GM10248 (cell line): Measurements from ENCODE around the gene SHB.
A peak's percentile ranks its signal among the peaks of the same experiment; 100 is the strongest.

Source experiments
- CTCF ChIA-PET: fragments of 300-600 bp; sonication (Branson Sonifier 250); formaldehyde crosslinking; extraction: SDS; loops from one replicate; lab custom pipeline; 2021; ENCODE audit warnings: antibody characterized with exemption; lab: Yijun Ruan, JAX
- POLR2A ChIA-PET: fragments of 350-650 bp; sonication (Branson Sonifier 250); formaldehyde crosslinking; extraction: SDS; loops from one replicate; lab custom pipeline; 2020; ENCODE audit warnings: antibody characterized with exemption; lab: Yijun Ruan, JAX
- DNase-seq: peaks from one replicate; pipeline ENCODE4 v3.0.0; 2012; ENCODE audit errors: extremely low spot score
- TF ChIP-seq, protein P1 (sequence below): IDR thresholded peaks from 2 replicates; pipeline ENCODE4 v1.5.1; 2012; ENCODE audit warnings: mild to moderate bottlenecking, low read depth; ENCODE audit errors: extremely low read depth, missing control alignments, control extremely low read depth

The SHB gene

GRCh38 chr9:37994639-37995347, 74.2 kb downstream of the SHB start:
- peak; percentile 71 for DNase-seq
- CTCF ChIA-PET = interaction anchor here (1.1 to 1.4 kb wide), 2 partner anchors 14 to 93 kb away, joined by 3 read pairs; no protein-coding TSS in a partner anchor
- POLR2A ChIA-PET = interaction anchor here (0.6 kb wide), 1 partner anchor 97 kb away, joined by 3 read pairs; no protein-coding TSS in a partner anchor
- TF ChIP-seq, protein P1, sequence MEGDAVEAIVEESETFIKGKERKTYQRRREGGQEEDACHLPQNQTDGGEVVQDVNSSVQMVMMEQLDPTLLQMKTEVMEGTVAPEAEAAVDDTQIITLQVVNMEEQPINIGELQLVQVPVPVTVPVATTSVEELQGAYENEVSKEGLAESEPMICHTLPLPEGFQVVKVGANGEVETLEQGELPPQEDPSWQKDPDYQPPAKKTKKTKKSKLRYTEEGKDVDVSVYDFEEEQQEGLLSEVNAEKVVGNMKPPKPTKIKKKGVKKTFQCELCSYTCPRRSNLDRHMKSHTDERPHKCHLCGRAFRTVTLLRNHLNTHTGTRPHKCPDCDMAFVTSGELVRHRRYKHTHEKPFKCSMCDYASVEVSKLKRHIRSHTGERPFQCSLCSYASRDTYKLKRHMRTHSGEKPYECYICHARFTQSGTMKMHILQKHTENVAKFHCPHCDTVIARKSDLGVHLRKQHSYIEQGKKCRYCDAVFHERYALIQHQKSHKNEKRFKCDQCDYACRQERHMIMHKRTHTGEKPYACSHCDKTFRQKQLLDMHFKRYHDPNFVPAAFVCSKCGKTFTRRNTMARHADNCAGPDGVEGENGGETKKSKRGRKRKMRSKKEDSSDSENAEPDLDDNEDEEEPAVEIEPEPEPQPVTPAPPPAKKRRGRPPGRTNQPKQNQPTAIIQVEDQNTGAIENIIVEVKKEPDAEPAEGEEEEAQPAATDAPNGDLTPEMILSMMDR = no peak

GRCh38 chr9:37992924-37993349, 76.1 kb downstream of the SHB start:
- ChIA-PET CTCF (interaction anchor here (1.2 to 1.8 kb wide), 2 partner anchors 10 to 19 kb away, joined by 5 to 6 read pairs; no protein-coding TSS in a partner anchor), POLR2A (no interaction called here)
- TF ChIP-seq, protein P1 = no peak
- no peak for DNase-seq

DNA sequence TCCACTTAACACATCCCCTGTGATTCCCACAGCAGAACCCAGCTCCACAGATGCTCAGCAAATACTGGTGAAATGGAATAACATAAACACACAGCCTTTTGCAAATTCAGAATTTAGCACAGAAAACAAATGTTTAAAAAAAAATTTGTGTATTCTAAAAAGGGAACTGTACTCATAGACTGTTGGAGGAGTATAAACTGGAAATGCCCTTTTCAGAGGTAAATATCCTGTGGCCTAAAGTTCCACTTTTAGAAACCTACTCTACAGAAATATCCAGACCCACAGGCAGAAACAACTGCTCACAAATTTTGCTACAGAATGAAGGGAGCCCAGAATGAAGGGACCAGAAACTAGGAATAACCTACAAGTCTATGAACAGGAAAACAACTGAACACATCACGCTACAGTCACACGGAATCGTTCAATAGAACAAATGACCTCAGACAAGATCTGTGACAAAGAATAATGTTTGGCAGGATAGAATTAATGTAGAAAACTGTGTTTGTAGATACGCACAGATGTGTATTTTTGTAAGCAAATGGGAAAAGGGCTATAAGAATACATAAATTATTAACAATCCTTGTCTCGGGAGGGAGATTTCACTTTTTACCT, 78.5 kb downstream of the SHB start:
- DNase-seq = no peak
- TF ChIP-seq, protein P1 = no peak
- ChIA-PET CTCF (no interaction called here), POLR2A (no interaction called here)

DNA sequence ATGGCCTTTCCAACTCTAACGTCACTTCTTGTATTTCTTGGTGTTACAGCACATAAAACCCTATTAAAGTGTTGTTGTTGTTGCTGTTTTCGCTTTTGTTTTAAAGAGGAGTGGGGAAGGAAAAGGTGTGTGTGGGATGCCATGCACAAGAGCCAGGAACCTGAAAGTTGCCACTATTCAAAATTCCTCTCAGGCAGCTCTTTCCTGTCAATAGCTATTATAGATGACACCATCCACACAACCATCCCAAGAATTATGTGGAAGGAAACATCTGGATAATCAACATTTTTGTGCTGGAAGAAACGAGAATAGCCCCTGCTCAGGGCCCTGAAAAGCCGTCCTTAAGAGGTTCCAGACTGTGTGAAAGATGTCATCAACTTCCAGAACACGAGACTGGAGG, 79.3 kb downstream of the SHB start:
- ChIA-PET POLR2A (no interaction called here), CTCF (no interaction called here)
- TF ChIP-seq, protein P1 = no peak
- no peak for DNase-seq

DNA sequence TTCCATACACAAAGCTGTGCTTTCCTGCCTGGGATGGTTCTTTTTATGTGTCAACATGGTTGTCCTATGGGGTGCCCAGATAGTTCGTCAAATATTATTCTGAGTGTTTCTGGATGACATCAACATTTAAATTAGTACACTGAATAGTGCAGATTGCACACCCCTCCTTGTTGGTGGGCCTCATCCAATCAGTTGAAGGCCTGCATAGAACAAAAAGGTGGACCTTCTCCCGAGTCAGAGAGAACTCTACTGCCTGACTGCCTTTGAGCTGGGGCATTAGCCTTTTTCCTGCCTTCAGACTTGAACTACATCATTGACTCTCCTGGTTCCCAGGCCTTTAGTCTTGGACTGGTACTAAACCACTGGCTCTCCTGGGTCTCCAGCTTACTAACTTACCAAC, 80.4 kb downstream of the SHB start:
- no peak for DNase-seq
- TF ChIP-seq, protein P1 = no peak
- ChIA-PET POLR2A (no interaction called here), CTCF (interaction anchor here (0.8 kb wide), 1 partner anchor 28 kb away, joined by 3 read pairs; no protein-coding TSS in a partner anchor)

DNA sequence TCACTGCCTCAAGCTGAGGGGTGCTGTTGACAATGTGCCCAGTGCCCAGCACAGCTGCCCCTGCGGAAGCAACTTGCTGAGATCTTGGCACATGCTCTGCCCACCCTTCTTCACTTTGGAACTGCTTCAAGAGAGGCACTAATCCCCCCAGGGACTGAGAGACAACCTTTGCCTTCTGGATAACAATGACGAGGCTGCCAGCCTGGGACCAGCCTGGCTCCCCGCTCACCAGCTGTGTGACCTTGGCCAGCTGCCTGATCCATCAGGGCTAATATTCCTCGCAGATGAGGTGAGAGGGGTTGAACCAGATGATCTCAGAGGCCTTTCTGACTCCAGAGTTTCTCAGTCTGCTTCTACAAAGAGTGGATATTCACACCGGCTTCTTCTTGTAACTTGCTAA, 81.0 kb downstream of the SHB start:
- ChIA-PET CTCF (no interaction called here), POLR2A (no interaction called here)
- DNase-seq = no peak
- TF ChIP-seq, protein P1 = no peak
